Stimulated activated naive CD4-positive, alpha-beta T cell (primary cell): ENCODE results near the gene CLSTN3.

ENCODE experiments used
- DNase-seq, 6 experiments: peaks; one replicate each; lab custom pipeline; 2025; lab: John Stamatoyannopoulos, UW

Gene CLSTN3

GRCh38 chr12:7125632-7126227, 4.4 kb upstream of the CLSTN3 start:
- no peak for DNase-seq

- DNase-seq: no peak
Measured at GRCh38 chr12:7127916-7128626, 2.1 kb upstream of the CLSTN3 start.

- DNase-seq: no peak
Measured at GRCh38 chr12:7128681-7129286, 1.4 kb upstream of the CLSTN3 start, which contains the start of gene RBP5. Gene RBP5 (minus strand): TSS chr12:7128889. CDS start chr12:7128775, 114 bp downstream.

GRCh38 chr12:7129287-7129871, 792 bp upstream of the CLSTN3 start:
- no peak for DNase-seq

DNA sequence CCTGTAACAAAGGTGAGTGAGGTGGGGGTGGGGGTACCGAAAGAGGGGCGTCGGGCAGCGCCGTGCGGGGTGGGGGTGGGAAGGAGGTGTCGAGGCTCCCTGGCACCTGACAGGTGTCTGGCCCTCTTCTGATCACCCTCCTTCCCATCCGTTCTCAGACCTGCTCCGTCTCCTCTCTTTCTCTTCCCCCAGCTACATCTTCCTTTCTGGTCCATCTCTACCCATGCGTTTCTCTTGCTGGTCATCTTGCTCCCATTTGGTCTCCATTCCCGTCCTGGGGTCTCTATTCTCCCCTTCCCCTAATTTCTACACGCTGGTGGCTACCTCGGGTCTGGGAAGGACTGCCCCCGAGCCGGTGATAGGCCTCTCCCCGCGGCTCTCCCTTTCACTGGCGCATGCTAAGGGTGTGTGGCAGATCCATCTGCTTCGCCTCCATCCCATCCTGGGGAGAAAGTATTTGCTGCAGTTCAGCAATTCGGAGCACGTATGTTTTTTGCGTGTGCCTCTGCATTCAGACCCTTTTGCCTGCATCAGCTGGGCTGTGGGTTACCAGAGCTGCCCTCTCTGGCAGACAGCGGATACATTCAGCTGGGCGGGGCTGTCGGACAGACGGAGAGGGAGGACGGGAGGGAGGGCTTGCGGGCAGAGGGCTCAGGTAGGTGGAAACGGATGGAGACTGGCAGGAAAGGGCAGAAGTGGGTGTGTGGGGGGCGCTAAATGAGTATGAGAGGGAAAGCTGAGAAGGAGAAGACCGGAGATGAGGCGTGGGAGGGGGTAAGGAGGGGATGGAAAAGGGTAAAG, 730 bp downstream of the CLSTN3 start:
- DNase-seq: peak in 5 of 6 experiments; percentile 4 to 45 (median 24)

GRCh38 chr12:7131502-7131866, 1.3 kb downstream of the CLSTN3 start:
- no peak for DNase-seq

DNA sequence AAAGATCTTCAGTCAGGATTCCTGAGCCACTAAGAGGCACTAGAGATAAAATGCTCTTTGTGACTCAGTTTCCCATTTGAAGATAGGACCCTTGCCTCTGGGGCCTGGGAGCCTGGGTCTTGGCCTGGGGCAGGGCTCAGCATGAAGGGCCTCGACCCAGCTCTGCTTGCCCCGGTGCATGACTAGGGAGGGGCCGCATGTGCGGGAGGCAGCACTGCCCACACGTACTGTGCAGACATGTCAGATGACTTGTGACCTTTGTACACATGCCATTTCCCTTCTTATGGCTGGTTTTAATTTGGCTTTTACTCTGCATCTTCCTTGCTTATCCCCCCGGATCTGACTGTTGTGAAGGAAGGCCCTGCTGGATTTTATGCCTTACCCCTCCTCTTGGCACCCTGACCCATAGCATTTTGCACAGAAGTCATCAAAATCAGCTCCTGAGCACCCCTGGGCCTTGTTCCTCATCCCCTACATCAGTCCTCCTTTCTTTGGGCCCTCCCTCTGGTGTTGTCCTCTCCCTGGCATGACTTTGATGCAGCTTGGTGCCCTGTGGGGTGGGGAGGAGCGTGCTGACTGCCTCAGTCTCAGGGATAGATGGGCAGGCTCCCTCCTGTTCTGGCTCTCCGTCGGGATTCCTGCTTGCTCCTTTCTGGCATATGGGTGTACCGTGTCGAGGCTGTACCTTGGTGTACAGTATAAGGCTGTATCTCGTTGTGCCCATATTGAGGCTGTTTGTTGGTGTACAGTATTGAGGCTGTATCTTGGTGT, 4.4 kb downstream of the CLSTN3 start:
- DNase-seq: no peak

DNA sequence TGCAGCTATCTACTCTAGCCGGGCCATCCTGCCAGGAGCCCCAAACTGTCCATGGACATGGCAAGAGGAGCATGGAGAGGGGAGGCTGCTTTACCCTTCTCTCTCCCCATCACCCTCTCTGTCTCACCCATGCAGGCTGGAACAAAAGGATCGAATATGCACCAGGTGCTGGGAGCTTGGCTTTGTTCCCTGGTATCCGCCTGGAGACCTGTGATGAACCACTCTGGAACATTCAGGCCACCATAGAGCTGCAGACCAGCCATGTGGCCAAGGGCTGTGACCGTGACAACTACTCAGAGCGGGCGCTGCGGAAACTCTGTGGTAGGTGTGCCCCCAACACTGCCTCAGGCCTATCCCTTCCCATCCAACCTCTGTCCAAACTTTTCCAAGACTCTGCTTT, 5.9 kb downstream of the CLSTN3 start:
- DNase-seq: no peak

DNA sequence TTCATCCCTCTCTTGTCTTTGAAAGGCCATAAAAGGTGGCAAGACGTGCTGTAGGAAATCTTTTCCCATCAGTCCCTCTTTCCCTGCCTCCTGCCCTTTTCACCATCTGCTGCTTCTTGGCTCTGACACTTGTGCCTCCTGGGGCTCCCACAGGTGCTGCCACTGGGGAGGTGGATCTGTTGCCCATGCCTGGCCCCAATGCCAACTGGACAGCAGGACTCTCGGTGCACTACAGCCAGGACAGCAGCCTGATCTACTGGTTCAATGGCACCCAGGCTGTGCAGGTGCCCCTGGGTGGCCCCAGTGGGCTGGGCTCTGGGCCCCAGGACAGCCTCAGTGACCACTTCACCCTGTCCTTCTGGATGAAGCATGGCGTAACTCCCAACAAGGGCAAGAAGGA, 6.5 kb downstream of the CLSTN3 start:
- no peak for DNase-seq

GRCh38 chr12:7137908-7138307, 7.7 kb downstream of the CLSTN3 start:
- DNase-seq: no peak

GRCh38 chr12:7139200-7139599, 9.0 kb downstream of the CLSTN3 start:
- no peak for DNase-seq

GRCh38 chr12:7141351-7142005, 11.3 kb downstream of the CLSTN3 start:
- no peak for DNase-seq

DNA sequence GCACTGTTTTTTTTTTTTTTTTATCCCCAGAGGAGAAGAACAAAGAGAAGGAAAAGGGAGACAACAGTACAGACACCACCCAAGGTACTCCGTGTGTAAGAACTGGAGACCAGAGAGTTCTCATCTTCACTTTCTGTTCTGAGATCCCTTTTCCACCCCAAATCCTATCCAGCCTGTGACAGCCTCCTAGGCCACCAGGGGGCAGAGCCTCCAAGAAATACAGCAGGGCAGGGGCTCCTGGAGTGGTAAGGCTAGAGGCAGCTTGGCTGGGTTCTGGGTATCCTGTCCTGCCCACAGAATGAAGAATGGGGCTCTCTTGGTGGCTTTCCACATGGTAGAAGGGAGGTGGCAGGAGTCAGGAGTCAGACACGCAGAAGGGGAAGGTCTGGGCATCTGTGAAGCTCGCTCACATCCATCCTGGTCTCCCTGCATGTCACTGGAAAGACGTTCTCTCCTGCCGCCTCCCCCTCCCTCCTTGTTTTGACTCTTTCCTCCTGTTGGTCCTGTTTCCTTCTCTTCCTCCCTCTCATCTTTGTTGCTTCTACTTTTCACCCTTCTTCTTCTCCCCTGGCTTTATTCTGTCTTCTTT, 12.0 kb downstream of the CLSTN3 start:
- DNase-seq: peak; percentile 13 to 58 (median 40)

GRCh38 chr12:7142809-7143465, 12.8 kb downstream of the CLSTN3 start:
- DNase-seq: no peak

GRCh38 chr12:7143564-7143963, 13.4 kb downstream of the CLSTN3 start:
- no peak for DNase-seq

DNA sequence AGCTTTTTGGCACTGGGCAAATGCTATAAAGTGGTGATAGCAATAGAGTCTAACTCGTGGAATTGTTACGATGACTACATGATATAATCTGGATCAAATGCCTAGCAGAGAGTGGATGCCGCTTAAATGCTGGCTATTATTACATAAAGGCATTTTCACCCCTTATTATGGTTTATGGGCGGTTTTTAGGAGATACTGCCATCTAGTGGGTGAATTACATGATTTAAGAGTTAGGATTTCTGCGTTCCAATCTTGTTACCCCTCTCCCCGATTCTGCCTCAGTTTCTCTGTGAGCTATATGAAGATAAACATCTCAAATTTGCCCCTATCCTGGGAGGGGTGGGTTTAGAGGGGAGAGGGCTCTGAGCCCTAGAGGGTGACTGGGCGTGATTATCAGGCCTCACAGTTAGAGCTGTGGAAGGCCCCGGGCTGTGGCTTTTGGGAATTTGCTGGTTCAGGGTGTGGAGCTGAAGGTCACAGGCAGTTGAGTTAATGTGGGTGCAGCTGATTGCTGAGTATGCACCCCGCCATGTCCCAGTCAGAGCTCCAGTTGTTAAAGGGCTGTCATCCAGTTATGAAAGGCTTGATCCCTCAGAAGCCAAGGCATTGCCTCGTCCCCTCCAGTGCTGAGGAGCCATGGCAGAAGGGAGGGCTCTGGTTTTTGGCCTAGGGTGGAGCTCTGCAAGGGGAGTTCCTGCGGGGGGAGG, 14.4 kb downstream of the CLSTN3 start:
- DNase-seq: peak in 2 of 6 experiments; percentile 21 to 40

DNA sequence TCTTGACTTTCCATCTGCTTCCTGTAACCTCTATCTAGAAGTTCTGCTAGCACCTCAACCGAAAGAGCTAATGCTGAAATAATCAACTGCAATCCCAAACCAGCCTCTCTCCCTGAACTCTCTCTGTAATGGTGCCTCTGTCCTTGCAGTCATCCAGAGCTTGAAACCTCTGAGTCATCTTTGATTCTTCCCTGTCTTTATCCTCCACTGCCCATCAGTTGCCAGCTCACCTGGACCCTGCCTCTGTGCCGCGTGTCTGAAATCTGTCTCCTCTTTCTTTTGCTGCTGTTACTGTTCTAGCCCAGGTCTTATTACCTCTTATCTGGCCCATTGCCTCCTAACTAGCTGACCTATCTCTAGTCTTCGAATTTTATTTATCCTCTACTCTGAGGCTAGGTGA, 15.5 kb downstream of the CLSTN3 start:
- no peak for DNase-seq

- DNase-seq: no peak
Measured at GRCh38 chr12:7146228-7146627, 16.1 kb downstream of the CLSTN3 start.

GRCh38 chr12:7146906-7147305, 16.7 kb downstream of the CLSTN3 start:
- no peak for DNase-seq
